ENCODE data around the gene TEPSIN. TPM values are rescaled to one million over a fixed set of nuclear protein-coding genes. Genes with fewer than 3 reads are reported as not detected.

TEPSIN gene
- total and polyA plus RNA-seq, 11 donors, result 6.8 to 16.0 (median 10.4) TPM

DNA sequence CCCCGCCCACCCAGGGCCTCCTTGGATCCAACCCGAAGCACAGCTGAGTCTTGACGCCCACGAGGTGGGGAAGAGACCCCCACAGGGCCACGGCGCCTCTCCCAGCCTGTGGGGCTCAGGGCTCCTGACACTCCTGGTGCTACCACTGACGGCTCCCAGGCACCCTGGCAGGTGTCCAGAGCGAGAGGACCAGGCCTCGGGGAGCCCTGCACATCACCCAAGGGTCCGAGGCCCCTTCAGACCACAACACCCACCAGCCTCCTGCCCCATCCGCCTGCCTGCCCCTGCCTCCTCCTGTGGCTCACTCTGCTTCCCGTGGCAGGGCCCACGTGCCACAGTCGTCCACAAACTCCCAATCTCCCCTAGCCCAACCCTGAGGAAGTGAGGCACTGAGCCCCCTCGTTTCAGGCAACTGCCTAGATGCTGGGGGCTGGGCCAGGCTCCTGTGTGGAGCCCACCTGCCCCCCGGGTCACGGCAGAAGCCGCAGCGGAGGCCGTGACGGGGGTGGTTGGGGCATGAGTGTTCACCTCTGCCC lies 44.6 kb downstream of the TEPSIN start:
- ATAC-seq (no peak), DNase-seq (peak in 1 of 5 donors; percentile 6)
- Histone ChIP-seq H3K4me1 (peaks cover 0 to 43% (median 12%) of the 10 kb centered on the region in 12 donors), H3K9me3 (no peaks in the 10 kb centered on the region), H3K36me3 (peaks cover 0 to 40% (median 3%) of the 10 kb centered on the region in 9 donors), H3K27me3 (no peaks in the 10 kb centered on the region), H3K4me3 (no peak overlapping the region), H3K27ac (peak overlapping the region in 2 of 12 donors; percentile 67 to 71)
- TF ChIP-seq POLR2A (IDR thresholded peaks at IDR 0.05) (no peak), CTCF (IDR thresholded peaks at IDR 0.05) (no peak)
- intact Hi-C loops (cut with DNase I), result loop anchor here in 1 of 10 donors (5.0 kb wide), 1 partner anchor 47 kb away; no protein-coding TSS in a partner anchor
- 82 to 88% (median 87%) methylated on average over 11 to 21 of the region's 21 CpGs for WGBS, 4 donors

GRCh38 chr17:81193470-81194224 lies 45.2 kb downstream of the TEPSIN start:
- Histone ChIP-seq H3K36me3 (peaks cover 0 to 39% (median 3%) of the 10 kb centered on the region in 9 donors), H3K27ac (no peak overlapping the region), H3K4me3 (no peak overlapping the region), H3K9me3 (no peaks in the 10 kb centered on the region), H3K27me3 (no peaks in the 10 kb centered on the region), H3K4me1 (peaks cover 0 to 43% (median 12%) of the 10 kb centered on the region in 12 donors)
- TF ChIP-seq CTCF (IDR thresholded peaks at IDR 0.05), result no peak
- no peak for TF ChIP-seq POLR2A (IDR thresholded peaks at IDR 0.05)
- DNase-seq (peak in 1 of 5 donors; percentile 11), ATAC-seq (no peak)
- WGBS, 4 donors, result 88 to 92% (median 89%) methylated on average over 15 to 38 of the region's 38 CpGs
- intact Hi-C loops (cut with DNase I), result loop anchor here in 1 of 10 donors (5.0 kb wide), 1 partner anchor 46 kb away; no protein-coding TSS in a partner anchor

GRCh38 chr17:81193051-81193410 lies 45.8 kb downstream of the TEPSIN start:
- no peaks in the 10 kb centered on the region for H3K27me3 ChIP-seq
- ATAC-seq (no peak), DNase-seq (peak in 1 of 5 donors; percentile 20)
- H3K9me3 ChIP-seq, result no peaks in the 10 kb centered on the region
- 91 to 94% (median 93%) methylated on average over 6 to 17 of the region's 17 CpGs for WGBS, 4 donors
- TF ChIP-seq CTCF (IDR thresholded peaks at IDR 0.05) (no peak), POLR2A (IDR thresholded peaks at IDR 0.05) (no peak)
- no peak overlapping the region for H3K27ac ChIP-seq
- peaks cover 0 to 39% (median 3%) of the 10 kb centered on the region in 9 donors for H3K36me3 ChIP-seq
- intact Hi-C loops (cut with DNase I), result loop anchor here in 1 of 10 donors (5.0 kb wide), 1 partner anchor 46 kb away; no protein-coding TSS in a partner anchor
- H3K4me1 ChIP-seq, result peaks cover 0 to 43% (median 12%) of the 10 kb centered on the region in 12 donors
- no peak overlapping the region for H3K4me3 ChIP-seq

- H3K27ac ChIP-seq, result no peak overlapping the region
- H3K27me3 ChIP-seq, result no peaks in the 10 kb centered on the region
- intact Hi-C loops (cut with DNase I), result loop anchor here in 1 of 10 donors (5.0 kb wide), 1 partner anchor 45 kb away; no protein-coding TSS in a partner anchor
- ATAC-seq (no peak), DNase-seq (peak in 1 of 5 donors; percentile 18)
- H3K9me3 ChIP-seq, result no peaks in the 10 kb centered on the region
- no peak for TF ChIP-seq CTCF (IDR thresholded peaks at IDR 0.05)
- TF ChIP-seq POLR2A (IDR thresholded peaks at IDR 0.05), result no peak
- peaks cover 0 to 38% (median 12%) of the 10 kb centered on the region in 12 donors for H3K4me1 ChIP-seq
- WGBS, 4 donors, result 86 to 92% (median 88%) methylated on average over 19 to 34 of the region's 34 CpGs
- peaks cover 0 to 34% (median 0%) of the 10 kb centered on the region in 9 donors for H3K36me3 ChIP-seq
- no peak overlapping the region for H3K4me3 ChIP-seq
Measured at GRCh38 chr17:81192386-81193050, 46.3 kb downstream of the TEPSIN start.

All from heart left ventricle (tissue), 16 donors.